HG02571 (cell line): Measurements from ENCODE around the gene INTS1.

ENCODE experiments used
- ATAC-seq: cut with Tn5 transposase; IDR thresholded peaks from one replicate; pipeline ENCODE4 v1.9.1; 2021; ENCODE audit warnings: mild to moderate bottlenecking, moderate library complexity; ENCODE audit not compliant: unreplicated experiment

The INTS1 gene, protein sequence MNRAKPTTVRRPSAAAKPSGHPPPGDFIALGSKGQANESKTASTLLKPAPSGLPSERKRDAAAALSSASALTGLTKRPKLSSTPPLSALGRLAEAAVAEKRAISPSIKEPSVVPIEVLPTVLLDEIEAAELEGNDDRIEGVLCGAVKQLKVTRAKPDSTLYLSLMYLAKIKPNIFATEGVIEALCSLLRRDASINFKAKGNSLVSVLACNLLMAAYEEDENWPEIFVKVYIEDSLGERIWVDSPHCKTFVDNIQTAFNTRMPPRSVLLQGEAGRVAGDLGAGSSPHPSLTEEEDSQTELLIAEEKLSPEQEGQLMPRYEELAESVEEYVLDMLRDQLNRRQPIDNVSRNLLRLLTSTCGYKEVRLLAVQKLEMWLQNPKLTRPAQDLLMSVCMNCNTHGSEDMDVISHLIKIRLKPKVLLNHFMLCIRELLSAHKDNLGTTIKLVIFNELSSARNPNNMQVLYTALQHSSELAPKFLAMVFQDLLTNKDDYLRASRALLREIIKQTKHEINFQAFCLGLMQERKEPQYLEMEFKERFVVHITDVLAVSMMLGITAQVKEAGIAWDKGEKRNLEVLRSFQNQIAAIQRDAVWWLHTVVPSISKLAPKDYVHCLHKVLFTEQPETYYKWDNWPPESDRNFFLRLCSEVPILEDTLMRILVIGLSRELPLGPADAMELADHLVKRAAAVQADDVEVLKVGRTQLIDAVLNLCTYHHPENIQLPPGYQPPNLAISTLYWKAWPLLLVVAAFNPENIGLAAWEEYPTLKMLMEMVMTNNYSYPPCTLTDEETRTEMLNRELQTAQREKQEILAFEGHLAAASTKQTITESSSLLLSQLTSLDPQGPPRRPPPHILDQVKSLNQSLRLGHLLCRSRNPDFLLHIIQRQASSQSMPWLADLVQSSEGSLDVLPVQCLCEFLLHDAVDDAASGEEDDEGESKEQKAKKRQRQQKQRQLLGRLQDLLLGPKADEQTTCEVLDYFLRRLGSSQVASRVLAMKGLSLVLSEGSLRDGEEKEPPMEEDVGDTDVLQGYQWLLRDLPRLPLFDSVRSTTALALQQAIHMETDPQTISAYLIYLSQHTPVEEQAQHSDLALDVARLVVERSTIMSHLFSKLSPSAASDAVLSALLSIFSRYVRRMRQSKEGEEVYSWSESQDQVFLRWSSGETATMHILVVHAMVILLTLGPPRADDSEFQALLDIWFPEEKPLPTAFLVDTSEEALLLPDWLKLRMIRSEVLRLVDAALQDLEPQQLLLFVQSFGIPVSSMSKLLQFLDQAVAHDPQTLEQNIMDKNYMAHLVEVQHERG (N-terminal part only)

DNA sequence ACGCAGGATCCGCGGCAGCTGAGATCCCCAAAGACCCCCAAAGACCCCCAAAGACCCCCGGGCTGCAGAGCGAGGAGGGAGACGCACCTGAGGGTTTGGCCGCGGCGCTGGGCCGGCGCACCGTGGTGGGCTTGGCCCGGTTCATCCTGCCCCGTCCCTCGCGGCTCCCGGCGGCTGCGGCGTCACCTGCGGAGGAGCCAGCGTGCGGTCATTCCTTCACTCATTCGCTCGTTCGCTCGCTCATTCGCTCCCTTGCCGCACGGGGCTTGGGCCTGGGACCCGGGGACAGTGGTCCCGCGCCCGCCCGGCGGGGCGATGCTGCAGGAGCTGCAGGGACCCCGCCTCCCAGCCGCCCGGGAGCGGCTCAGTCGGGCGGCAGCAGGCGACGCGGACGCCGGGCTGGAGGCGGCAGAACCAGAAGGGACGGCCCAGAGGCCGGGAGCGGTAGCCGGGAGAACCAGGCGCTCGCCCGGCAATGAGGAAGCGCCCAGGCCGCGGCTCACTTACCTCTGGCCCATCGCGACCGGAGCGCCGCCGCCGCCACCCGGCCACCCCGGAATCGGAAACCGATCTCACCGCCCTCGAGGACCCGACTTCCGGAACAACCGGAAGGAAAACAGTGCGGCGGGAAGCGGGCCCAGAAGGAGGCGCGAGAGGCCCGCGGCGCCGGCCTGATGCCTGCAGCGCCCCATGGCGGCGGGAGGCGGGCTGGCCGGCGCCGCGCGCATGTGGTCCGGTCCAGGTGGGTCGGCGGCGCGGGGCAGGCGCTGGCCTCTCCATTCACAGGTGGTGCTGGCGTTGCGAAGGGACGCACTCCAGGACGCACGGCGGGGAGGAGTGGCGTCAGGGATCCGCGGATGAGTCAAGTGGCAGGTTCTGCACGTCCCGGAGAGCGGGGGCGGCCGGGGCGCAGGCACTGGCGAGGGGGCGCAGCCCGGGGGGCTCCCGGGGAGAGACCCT is at the start of gene INTS1:
INTS1 (minus strand) TSS at position 574 of the 960 bp plus-strand sequence; CDS start at position 145, 429 bp downstream.
- peak; percentile 70 for ATAC-seq

DNA sequence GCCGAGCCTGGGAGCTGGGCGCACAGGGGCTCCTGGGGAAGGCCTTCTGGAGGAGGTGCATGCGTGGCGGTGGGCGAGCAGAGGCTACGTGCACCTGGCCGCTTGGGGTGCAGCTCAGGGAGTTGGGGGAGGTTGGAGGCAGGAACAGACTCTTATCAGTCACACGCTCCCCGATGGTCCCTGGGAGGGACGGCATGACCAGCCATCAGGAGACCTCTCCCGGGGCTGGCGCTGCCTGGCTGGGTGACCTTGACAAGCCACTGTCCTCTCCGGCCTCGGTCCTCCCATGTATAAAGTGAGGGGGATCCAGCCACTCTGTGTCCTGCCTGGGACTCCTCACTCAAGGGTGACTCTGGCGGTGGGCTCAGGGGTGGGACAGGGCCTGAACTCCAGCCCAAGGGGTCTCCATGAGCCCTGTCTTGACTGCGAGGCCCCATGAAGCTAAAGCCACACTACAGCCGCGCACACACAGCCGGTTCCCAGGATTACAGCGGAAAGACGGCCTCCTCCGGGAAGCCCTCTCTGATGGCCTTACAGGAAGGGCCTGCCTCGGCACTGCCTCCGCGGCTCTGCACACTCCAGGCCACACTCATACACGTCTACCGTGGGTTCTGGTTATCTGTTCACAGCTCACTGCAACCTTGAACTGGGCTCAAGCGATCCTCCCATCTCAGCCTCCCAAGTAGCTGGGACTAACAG is 49.5 kb upstream of the INTS1 start:
- no peak for ATAC-seq

DNA sequence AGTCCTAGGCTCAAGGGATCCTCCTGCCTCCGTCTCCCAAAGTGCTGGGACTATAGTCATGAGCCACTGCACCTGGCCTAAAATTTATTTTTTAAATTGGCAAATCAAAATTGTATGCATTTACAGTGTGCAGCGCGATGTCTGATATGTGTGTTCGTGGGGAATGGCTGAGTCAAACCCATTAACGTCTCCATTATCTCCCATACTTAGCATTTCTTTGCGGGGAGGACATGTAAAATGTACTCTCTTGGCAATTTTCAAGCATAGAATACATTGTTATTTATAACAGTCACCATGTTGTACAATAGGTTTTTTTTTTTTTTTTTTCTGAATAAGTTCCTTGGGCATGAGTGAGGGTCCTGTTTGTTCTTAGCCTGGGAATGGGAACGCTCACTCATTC is 48.0 kb upstream of the INTS1 start:
- no peak for ATAC-seq

DNA sequence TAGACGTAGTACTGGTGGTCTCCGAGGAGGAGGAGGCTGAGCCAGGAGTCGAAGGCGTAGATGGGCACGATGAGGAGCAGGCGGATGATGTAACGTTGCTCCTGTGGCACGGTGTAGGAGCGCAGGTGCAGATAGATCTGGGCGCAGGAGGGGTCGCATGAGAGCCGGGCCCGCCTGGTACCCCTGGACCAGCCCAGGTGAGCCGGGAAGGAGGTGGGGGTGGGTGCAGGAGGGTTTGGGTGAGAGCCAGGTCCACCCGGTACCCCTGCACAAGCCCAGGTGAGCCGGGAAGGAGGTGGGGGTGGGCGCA is 46.6 kb upstream of the INTS1 start:
- no peak for ATAC-seq

DNA sequence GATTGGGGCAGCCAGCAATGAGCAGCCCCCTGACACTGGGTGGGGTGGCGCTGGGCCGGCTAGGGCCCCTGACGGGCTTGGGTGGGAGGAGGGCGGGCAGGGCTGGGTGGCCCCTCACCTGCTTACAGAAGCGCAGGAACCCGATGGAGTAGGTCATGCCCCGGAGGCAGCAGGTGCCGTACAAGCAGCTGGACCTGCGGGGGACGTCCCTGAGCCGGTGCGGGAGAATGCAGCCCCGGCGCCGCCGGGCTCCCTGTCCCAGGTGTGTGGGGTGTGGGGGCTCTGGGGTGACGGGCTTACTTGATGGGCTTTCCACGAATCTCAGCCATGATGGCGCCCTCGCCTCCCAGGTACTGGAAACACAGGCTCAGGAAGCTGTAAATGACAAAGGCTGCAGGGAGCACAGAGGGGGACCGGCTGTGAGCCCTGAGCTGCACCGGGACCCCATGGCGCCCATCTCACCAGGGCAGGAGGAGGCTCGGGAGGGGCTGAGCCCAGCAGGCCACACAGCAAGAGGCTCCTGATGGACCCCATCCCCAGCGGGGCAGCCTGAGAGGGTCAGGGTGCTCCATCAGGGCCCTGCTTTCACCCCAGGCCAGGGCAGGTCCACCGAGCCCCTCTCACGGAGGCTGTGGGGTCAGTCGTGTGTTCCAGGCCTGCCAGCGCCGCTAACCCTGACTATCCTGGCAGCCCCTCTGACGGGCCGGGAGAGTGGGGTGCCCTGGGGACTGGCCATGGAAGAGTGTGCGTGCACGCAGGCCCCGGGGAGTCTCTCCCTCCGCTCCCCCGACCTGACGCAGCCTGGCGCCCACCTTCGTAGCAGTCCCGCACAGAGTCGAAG is 46.0 kb upstream of the INTS1 start:
- ATAC-seq: no peak

DNA sequence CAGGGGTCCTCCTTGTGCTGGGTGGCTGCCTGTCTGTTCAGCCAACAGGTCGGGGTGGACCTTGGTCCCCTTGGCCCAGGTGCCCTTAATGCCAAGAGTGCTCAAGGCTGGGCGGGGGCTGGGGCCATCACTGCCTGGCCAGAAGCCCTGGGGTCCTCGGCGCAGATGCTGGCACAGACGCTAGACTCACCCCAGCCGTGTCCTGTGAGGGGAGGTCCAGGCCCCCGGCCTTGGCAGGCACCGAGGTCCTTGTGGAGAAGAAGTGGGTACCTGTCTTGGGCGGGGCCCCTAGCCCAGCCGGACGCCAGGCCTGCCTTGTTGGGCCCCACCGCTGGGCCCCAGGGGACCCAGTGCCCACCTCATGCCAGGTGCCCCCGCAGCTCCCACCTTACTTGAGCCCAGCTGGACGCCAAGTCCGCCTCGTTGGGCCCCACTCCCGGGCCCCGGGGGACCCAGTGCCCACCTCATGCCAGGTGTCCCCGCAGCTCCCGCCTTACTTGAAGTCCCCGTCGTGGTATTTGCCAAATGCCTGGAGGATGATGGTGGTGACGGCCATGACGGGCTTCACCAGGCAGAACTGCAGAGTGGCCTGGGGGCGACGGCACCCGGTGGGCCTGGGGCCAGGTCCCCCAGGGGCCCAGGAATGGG is 45.3 kb upstream of the INTS1 start:
- ATAC-seq: no peak

DNA sequence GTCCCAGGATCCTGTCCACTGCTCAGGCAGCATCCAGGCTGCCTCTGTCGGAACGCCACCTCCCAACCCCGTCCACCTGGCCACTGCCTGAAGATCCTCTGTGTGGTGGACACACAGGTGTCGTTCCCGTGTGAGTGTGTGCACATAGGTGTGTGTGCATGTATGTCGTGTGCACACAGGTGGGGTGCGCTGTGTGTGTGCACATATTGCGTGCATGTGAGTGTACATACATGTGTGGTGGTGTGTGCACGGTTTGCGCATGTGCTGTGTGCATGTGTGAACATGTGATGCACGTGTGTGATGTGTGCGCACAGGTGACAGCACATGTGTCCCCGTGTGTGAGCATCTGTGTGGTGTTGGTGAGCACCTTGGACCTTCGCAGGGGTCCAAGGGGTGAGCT is 44.8 kb upstream of the INTS1 start:
- ATAC-seq: no peak

DNA sequence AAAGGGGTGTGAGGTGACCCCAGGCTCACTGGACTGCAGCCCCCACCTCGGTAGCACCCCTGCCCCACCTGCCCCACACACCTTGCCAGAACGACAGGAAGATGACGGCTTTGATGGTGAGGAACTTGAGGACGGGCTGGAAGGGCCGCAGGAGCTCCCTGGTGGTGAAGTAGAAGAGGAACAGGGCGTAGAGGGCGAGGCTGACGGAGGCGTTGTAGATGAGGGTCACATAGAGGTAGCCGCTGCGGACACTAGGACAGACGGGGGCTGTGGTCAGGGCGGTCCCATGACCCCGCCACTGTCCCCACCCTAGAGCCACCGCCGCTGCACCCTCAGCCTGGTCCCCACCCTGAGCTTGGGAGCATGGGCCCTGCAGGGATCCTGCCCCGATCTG is 44.2 kb upstream of the INTS1 start:
- ATAC-seq: no peak

DNA sequence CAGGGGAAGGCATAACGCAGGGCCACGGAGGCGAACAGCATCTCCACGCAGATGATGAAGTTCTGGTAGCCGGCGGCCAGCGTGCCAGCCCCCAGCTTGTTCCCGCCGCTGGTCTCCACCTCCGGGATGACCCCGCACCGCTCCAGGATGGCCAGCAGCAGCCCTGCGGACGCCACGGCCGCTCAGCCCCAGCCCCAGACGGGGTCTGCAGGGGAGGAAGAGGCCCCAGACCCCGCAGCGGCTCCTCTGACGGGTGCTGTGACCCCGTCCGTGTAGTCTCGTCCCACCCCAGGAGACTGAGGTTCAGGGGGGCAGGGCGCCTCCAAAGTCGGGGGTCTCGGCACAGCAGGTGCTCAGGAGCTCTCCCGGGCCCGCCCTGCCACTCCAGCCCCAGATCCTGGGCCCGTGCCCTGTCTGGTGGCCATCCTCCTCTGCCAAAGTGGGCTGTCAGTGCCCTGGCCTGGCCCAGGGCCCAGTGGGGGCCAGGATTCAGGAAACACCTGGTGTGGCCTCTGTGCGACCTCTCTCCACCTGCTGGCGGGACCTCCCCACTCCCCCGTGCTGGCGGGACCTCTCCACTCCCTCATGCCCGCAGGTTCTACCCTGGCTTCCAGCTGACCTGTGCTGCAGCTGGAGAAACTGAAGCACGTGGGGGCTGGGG is 43.7 kb upstream of the INTS1 start:
- no peak for ATAC-seq

DNA sequence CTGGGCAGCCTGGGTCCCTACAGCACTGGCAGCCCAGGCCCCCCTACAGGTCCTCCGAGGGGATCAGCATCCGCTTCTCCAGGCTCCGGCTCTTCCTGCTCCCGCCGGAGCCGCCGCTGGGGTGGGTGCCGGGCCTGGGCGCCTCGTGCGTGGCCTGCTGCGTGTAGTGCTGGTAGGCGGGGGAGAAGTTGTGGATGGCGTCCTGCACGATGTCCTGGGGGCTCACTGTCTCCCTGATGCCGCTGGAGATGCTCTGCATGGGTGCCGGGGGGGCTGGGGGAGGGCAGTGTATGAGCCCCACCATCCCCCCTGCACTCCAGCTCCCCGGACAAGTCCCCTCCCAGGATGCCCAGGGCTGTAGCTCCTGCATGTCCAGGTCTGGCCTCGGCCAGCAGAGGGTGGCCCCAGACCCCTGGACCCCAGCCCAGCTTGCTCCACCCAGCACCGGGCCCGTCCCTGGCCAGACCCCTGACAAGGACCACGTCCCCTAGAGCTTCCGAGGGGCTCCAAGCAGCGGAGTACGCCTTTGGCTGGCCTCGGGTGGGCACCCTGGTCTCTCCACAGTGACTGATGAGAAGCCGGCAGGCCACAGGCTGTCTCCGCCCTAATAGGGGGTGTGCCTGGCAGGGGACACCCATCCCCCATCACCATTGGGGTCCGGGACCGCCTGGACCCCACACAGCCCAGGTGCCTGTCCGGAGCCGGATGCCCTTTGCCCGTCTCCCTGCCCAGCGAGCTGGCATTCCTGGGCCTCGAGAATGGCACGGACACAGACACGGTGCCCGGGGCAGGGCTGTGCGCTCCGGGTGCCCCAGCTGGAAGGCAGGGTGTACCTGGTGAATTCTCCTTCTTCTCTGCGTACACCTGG is 43.0 kb upstream of the INTS1 start:
- ATAC-seq: no peak

DNA sequence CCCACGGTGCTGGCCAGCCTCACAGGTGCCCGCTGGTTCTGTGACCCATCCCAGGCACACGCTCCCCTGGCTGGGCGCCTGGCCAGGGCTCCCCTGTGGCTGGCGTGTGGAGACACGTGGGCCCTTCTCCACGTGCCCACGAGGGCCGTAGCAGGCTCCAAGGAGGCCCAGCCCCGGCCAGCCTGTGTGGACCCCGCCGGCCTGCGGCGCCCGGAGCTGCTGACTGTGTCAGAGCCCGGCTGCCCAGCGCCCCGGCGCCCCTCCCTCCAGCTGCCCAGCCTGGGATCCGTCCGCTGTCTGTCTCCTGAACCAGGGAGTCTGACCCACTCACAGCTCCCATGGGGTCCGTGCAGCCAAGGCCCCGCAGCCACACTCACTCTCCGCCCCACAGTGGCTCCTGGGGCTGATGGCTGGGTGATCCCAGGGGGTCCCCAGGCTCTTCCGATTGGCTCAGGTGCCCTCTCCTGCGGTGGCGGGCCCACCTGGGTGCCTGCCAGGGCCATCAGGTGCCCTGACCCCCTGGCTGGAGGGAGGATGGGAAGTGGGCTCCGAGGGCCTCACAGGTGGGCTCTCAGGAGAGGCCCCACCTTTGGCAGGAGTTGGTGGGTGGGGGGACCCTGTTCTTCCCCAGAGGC is 42.2 kb upstream of the INTS1 start:
- no peak for ATAC-seq

DNA sequence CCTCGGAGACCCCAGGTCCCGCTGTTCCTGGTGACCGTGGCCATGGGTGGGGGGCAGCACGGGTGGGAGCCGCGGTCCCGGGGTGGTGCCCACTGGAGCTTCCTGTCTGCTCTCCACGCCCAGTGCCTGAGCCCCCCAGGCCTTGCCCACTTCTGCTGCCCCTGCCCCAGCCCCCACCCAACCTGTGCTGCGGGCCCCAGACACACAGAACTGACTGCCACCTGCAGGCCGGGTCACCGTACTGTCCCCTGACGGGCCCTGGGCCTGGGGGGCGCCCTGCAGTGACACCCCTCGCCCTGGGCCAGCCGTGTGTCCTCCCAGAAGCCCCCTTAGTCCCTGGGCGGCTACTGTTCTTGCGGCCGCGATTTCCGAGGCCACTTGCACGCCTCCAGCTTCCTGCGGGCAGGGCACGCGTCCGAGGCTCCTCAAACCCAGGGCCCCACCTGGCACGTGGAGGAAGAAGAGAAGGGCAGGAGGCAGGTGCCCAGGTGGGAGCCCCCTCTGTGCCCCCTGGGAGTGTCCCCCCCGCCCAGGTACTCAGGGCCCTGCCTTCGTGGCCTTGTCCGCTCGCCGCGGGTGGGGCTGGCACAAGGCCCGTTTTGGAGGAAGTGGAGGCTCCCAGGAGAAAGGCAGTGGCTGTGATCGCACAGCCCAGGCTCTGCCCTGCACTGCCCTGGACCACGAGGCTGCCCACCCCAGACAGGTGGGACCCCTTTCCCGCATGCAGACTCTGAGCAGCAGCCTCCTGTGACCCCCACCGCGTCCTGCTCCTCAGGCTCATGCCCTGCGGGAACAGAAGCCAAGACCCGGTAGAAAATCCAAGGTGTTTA is 41.4 kb upstream of the INTS1 start:
- no peak for ATAC-seq

DNA sequence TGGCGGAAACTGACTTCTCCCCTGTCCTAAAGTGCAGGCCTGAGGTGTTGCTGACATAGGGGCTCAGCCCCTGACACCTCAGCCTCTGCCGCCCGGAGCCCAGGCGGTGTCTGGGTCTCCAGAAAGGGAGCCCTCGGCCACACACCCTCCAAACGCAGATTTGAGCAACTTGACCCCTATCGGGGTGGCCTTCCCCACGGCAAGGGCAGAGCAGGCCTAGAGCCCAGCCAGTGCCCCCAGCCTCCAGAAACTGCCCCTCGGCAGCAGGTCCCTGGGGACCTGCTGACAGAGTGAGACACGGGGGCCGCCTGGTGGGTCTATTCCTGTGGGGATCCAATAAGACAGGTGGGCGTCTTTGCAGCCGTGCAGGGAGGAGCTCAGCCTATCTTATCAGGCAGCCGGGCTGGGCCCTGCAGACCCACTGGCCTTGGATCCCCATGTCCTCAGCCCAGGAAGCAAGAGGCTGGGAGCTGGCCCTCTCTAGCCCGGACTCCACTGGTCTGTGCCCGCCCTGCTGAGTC is 40.8 kb upstream of the INTS1 start:
- no peak for ATAC-seq

DNA sequence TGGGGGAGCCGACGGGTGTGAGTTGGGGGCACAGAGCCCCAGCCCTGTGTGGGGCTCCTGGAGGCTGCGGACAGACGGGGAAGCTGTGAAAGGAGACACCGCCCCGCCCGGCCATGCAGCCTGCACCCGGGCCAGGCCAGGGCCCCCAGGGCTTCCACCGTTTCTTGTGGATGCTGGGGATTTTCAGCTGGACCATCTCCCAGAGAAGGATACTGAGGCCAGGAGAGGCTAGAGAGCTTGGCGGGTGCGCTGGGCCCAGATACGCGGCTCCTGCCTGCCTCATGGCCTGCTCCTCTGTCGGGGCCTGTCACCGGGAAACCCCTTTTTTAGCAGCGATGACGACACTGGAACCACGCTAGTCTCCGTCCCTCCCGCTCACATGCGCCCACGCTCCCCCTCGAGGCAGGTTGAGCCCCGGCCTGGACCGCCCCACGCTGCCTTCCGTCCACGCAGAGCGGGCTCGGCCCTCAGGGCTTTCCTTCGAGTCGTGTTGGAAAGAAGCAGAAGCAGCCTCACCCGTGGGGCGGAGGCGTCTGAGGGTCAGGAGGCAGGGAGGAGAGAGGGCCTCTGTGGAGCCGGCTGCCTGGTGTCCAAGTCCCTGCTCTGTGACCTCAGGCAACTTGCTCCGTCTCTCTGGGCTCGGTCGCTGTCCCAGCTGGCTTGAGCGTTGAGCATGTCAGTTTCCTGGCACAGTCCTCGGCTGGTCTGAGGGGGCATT is 40.1 kb upstream of the INTS1 start:
- no peak for ATAC-seq

DNA sequence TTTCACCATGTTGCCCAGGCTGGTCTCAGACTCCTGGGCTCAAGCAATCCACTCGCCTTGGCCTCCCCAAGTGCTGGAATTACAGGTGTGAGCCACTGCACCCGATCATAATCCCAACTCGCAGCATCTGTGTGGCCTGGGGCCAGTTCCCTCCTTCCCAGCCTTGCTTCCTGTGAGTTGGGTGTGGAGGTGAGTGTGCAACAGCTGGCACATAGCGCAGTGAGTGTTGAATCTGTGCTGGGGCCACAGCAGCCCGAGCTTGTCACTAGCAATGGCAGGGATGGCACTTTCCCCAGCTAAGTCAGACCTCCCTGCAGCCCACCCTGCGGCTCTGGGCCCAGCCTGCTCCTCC is 39.6 kb upstream of the INTS1 start:
- ATAC-seq: no peak
